Measurements from ENCODE around the gene CLSTN1.
"Not testable (repeated sequence)": the region's sequence is repeated elsewhere in the genome, so short reads cannot be mapped to it uniquely, and the experiment has no call there.

CLSTN1 gene

DNA sequence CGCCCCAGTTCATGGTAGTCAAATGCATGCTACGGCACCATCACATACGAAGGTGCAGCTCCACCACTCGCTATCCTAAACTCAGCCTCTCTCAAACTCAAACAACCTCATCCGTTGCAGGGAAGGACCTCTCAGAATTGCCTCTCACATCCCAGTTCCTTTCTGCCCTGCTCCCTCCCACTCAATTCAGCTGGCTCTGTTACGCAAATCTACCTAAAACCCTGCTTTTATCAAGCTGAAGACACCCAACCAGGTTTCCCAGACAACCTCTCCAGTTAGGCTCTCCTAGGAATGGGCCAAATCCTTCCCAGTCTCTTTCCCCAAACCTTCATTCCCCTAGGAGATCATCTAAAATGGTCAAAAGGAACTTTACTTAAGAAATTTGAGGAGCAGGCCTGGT, 62.9 kb downstream of the CLSTN1 start:
- DNase-seq, result no peak

DNA sequence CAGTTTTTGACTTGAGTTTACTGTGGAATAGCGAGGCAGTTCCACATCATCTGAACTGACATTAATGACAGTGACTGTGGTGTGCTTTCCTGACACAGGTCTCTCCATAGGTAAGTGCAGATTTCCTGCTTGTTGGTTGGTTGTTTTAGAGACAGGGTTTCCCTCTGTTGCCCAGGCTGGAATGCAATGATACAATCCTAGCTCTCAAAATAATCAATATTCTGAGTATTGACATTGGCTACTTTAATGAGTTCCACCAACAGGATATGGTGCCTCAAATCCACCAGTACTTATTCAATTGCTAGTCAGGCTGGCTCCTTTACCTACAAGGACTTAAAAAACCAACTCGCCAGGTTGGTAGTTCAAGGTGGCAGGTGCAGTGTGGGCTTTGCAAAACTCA, 63.8 kb downstream of the CLSTN1 start:
- no peak for DNase-seq

DNA sequence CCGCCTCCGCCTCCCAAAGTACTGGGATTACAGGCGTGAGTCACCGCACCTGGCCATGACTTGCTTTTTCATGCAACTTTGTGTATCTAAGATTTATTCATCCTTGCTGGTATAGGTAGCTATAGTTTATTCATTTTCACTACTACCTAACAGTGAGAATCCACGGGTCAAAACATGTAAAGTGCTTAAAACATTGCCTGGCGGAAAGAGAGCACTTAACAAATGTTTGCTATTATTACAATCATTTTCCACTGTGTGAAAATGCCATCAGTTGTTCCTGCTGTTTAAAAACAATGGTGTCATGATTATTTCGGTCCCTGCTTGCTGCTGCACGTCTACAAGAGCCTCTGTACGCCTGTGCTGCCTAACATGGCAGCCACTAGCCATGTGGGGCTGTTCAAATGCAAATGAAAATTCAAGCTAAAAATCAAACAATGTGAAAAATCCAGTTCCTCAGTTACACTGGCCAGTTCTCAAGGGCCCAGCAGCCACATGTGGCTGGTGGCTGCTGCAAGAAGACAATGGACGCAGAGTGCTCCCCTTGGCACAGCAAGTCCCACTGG, 65.1 kb downstream of the CLSTN1 start:
- no peak for DNase-seq

DNA sequence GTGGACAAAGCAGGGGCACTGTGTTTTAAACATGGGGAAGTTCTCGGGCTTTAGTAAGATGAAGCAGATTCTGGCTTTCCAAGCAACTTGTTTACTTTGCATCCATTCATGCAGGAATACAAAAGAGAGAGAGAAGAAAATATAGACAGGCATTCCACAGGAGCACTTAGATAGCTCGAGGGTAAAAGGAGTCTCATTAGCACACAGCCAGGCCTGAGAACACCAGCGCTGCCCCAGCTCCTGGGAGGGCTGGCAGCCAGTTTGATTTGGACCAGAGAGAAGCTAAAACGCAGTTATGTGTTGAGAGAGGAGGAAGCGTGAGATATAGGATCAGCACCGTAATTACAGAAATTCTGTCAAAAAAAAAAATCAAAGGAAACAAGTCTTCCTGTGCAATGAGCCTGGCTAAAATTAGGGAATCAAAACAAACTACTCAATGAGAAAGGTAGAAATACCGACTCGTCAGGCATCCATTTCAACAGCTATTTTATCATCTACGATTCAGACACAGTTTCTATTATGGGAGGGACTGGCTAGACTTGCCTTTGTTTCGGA, 68.2 kb downstream of the CLSTN1 start:
- no peak for DNase-seq

DNA sequence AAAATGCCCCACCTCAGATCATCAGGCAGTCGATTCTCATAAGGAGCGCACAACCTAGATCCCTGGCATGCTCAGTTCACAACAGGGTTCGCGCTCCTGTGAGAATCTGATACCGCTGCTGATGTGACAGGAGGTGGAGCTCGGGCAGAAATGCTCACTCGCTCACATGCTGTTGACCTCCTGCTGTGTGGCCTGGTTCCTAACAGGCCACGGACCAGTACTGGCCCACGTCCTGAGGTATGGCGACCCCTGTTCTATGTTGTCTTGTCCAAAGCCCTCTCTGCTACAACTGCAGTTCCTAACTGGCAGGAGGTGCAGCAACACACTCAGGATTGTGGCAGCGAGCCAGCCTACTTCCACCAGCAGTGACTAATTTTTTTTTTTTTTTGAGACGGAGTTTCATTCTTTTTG, 70.6 kb downstream of the CLSTN1 start:
- DNase-seq, result no peak

DNA sequence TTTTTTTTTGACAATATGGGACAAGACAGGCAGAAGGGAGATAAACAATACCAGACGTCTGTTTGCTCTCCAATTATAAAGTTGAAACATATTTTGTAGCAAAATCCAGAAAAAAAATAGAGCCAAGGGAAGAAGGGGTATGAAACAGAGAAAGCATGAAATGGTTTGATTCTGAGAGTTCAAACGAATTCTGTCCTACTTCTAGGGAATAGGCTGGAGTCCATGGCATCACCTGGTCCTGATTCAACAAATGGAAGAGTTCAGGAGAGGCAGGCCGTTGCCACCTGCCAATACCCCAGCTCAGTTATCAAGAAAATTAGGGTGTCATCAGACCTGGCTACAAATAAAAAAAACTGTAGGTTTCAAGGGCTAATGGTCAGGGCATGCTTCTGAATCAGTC, 71.8 kb downstream of the CLSTN1 start:
- no peak for DNase-seq

DNA sequence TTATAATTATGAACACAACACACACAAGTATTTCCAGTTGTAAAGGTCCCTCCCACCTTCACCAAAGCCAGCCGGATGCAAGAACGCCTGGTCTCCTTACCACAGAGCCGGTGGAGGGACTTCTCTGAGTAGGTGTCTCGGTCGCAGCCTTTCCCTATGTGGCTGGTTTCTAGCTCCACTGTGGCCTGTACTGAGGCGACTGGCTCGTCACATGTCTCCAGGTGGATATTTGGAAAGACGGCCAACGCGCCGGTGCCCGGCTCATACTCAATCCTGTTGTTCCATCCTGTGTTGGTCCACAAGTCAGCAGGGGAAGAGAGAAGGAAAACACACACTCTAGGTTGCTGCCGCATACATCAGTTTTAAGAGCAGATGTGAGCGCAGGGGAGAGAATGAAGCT, 74.4 kb downstream of the CLSTN1 start:
- DNase-seq, result no peak

DNA sequence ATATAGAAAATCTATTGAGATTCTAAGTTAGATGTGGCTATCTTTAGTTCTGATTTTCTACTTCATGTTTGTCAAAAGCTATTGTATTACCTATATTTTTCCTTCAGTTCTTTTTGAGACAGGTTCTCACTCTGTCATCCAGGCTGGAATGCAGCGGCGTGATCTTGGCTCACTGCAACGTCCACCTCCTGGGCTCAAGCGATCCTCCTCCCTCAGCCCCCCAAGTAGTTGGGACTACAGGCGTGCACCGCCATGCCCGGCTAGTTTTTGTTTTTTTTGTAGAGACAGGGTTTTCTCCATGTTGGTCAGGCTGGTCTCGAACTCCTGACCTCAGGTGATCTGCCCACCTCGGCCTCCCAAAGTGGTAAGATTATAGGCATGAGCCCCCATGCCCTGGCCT, 75.4 kb downstream of the CLSTN1 start:
- not testable (repeated sequence) for DNase-seq

DNA sequence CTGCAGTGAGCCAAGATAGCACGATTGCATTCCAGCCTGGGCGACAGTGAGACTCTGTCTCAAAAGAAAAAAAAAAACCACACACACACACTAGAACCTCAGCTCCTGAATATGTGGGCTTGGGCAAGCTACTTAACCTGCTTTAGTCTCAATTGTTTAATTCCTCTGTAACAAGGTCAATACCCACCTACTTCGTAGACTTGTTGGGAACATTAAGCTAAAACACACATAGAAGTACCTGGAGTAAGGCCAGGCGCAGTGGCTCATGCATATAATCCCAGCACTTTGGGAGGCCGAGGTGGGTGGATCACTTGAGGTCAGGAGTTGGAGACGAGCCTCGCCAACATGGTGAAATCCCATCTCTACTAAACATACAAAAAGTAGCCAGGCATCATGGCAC, 77.1 kb downstream of the CLSTN1 start:
- no peak for DNase-seq

DNA sequence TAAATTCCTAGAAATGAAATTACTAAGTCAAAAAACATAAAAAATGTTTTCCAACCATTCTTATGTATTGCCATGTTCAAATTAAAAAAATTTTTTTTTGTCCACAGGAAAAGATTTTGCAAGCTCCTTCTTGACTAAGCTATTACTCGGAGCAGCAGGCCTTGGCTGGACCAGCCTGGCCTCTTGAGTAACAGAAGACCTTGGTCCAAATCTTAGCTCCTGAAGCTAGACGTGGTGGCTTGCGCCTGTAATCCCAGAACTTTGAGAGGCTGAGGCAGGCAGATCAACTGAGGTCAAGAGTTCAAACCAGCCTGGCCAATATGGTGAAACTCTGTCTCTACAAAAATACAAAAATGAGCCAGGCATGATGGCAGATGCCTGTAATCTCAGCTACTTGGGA, 77.6 kb downstream of the CLSTN1 start:
- DNase-seq, result no peak

DNA sequence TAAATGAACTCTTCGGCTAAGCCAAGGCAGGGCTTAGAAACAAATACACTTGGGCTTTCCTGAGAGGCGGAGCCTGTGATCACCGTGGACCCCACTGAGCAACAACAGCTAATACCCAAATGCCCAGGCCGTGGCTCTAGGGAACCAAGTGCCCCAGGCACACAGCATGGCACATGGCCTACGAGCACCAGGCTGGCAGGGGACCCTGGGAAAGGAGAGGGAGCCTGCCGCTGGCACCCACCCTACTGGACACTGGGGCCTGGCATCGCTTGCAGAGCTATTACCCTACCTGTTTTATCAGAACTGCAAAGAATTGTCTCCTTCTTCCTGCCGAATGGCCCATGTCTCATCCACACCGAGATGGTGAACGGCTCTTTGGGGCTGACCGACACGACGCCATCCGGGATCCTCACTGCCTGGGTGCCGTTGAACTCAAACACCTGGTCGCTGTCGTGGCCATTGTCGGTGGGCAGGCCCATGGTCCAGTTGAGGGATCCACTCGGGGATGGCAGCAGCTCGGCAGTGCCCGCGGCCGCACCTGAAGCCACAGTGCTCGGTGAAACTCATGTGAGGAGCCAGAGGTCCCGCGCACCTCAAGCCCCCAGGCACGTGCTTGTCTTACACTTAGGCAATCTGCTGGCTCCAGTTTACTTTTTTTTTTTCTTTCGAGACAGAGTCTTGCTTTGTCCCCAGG, 79.5 kb downstream of the CLSTN1 start:
- no peak for DNase-seq

DNA sequence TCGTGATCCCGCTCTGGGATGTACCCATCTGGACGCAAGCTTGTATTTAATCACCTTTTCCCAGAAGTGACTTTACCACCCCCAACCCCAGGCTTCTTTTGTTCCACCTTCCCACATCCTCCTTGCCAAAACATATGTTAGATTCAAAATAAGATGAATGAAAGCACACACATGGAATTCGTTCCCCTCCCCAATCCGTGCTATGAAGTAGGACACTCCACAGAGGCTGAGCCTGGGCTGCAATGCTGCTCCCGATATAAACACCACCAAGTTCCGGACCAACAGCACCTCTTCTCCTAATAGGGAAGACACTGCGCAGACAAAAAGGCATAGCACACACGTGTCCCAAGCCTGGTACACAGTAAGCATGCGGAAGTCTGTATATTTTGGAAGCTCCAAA, 86.1 kb downstream of the CLSTN1 start:
- DNase-seq, result no peak

DNA sequence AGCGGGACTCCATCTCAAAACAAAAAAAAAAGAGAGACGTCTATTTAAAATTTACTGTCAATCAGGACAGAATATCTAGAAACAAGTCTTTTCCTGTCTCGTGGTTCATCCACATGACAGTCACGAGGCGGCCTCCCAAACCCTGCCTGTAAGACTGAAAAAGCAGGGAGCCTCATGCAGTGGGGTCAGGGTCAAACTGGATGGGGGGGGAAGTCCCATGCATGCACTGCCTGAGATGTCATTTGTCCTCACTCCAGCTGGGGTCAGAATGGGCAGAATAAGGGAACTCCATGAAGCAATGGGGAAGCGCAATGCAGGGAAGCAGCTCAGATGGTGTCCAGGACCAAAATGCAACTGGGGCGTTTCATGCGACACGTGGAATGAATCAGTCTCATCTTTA, 86.7 kb downstream of the CLSTN1 start:
- DNase-seq, result no peak

DNA sequence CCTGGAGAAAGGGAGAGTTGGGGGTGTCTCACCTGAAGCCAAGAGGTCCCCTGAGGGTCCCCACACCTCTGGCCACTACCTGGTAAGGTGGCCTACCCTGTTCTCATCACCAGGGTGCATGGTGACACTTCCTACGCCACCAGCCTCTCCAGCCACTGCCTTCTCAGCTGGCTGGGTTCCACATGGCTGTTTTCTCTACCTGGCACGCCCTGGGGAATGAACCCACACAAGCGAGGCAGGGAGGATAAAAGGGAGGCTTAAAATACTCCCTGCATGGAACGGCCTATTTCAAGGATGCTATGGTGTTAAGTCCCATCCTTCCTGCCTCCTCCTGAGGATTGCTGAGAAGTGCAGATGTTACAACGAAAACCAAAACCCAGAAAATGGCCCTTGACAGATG, 87.5 kb downstream of the CLSTN1 start:
- DNase-seq, result no peak

DNA sequence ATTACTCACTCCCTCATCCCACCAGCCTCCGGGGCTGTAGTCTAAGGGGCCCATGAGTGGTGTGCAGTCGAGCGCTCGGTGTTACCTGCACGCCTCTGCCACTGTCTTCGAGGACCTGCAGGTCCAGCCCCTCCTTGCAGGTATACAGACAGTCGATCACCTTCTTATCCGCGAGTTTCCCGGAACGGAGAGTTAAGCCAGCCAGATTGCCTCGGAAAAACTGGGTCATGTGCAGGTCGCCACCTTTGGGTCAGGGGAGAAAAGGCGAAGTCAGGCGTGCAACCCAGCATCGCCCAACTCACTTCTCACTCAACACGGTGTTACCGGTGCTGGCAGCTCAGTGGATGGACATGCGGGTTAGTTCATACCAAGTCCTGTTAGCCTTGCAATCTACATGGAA, 88.0 kb downstream of the CLSTN1 start:
- no peak for DNase-seq

DNA sequence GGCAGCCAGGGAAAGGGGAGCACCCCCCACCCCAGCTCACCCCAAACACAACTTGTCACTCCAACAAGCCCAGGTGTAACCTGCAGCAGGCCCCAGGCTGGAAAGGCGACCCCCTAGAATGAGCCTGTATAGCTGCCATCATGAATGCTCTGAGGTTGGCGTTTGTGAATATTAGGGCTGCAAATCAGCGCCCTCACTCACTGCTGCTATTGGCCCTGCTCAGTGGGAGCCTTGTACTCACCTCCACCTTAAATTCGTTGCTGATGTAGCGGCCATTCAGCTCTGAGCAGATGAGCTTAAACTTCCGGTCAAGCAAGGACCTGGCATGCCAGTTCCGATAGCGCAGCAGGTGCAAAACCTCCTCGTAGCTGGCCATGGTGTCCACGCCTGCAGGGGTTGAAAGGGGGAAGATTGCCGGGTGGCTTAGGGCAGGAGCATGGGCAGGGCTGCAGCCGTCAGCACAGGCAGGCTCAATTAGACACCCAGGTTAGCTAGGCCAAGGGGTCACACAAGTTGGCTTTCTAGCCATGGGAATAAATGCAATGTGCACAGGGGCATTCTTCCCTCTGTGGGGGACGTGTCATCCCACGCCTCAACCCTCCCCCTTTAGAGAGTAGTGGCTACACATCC, 90.5 kb downstream of the CLSTN1 start:
- no peak for DNase-seq

DNA sequence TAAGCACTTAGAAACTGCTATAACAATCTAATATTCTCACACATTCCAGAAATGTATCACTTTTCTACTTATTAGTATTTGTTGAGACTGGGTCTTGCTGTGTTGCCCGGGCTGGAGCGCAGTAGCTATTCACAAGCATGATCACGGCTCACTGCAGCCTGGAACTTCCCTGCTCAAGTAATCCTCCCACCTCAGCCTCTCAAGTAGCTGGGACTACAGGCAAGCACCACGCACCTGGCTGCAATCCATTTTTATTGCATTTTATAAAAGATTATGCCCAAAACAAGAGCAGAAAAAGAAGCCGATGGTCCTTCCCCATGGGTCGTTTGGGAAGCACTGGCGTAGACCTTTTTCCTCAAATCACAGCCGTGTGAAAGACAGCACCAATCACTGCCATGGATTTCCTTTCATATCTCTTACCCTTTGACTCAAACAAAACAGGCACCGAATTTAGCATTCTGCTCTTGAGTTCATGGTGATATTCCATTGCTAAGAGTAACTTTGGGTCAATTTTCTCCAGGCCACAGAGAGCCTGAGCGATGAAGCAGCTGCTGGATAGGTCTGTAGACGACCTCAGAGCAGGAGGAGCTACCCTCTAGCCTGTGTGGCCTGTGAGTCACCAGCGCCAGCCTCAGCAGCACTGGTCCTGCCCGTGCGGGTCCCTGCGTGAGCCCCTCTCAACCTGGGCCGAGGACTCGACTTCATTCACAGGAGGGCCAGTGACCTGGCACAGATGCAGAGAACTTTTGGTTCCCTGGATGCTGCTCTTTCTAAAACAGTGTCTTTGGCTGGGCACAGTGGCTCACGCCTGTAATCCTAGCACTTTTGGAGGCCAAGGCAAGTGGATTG, 91.4 kb downstream of the CLSTN1 start:
- no peak for DNase-seq

DNA sequence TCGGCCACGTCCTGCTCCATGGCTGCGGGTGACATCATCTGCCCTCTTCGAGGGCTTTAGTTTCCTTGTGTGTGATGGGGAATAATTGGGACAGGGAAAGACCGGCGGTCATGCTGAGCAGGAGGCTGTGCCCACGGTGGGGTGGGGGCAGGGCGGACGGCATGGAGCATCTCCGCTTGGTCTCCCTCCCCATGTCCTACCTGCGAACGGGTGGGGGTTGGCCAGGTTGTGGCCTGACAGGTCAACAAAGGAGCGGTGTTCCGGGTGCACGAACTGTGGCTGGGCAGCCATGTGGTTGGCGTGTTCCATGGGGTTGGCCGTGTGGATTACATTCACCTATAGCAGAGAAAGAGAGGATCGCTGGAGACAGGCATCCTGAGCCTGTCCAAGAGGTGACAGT, 92.2 kb downstream of the CLSTN1 start:
- DNase-seq, result no peak

DNA sequence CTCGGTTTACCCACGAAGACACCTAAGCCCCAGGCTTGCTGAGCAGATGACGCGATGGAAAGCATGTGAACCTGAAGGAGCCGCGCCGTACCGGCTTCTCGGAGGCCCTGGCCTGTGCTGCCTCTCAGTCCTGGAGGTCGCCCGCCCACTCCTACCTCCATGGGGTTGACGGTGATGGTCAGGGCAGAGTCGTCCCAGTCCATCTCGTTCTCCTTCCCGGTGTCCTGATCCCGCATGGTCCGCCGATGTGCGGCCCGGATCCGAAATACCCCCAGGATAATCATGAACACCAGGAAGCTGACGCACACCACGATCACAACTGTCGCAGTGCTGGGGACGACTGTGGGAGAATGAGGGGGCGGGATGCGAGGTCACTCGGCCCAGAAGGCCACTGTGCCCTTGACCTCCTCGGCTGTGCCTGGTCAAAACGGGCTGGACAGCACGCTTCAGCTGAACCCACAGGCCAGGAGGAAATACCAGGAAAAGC, 92.7 kb downstream of the CLSTN1 start:
- DNase-seq, result no peak

DNA sequence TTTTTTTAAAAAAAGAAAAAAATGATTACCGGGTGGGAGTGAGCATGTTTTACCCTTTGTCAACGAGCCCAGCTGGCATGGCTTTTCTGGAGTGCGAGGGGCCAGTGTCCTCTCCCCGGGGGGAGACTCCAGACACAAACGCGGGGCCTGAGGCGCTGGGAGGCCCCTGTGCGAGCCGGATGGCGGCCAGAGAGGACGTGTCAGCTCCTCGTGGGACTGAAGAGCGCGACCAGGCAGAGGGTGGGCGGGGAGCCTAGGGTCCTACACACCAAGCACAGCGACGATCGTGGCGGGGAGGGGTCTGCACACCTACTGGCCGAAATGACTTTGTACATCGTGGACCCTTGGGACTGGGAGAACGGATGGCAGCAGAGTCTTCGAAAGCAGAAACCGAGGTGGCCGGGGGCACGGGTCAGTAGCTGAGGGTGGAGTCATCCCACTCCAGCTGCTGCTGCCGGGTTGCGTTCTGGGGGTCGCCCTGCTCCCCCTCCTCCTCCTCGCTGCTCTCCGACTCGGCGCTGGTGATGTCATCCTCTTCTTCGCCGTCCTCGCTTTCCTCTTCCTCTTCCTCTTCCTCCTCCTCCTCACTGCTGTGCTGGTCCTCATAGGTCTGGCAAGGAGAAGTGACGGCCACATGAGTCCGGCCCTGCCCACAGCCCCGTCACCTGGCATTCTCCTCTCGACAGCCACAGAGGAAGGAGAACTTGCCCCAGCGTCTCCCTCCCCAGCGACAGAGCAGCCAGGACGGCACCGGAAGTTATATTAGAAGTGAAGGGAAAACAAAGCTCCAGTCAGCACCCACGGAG, 93.5 kb downstream of the CLSTN1 start:
- DNase-seq, result peak; percentile 6 to 19

DNA sequence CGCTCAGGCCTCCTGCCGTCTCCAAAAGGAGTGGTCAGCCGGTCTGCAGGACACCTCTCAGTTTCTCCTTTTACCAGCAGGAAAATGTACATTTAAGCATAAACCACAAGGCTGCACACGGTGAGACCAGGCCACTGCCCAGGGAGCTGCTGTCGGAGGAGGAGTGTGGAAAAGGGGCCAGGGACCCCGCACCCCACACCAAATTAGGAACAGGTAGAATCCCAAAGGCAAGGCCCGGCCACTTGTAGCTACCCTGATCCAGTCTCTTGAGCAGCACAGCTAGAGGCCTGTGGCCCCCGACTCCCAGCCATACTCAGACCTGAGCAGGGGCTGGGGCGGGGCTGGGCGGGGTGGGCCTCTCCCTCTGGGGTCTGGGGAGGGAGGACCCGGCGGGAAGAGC, 94.2 kb downstream of the CLSTN1 start:
- DNase-seq, result no peak

Measured in Kasumi-1 (cell line).